Neural cell (in vitro differentiated cells): Measurements from ENCODE around the gene SLC43A1.

Experiments used
- EP300 ChIP-seq: fragments of 450-650 bp; conservative IDR thresholded peaks from 2 replicates; pipeline ENCODE4 v1.6.1; 2014; ENCODE audit warnings: antibody characterized with exemption, mild to moderate bottlenecking, moderate library complexity; ENCODE audit not compliant: poor library complexity, severe bottlenecking
- EZH2 ChIP-seq: fragments of 200-600, 300-800 bp; shearing (Covaris generic), sonication (generic); IDR thresholded peaks from 2 replicates; pipeline ENCODE4 v1.6.1; 2014; ENCODE audit warnings: antibody characterized with exemption, low read length, borderline replicate concordance, mild to moderate bottlenecking; ENCODE audit not compliant: insufficient read depth, poor library complexity, severe bottlenecking
- POLR2AphosphoS5 ChIP-seq: IDR thresholded peaks from 2 replicates; pipeline ENCODE4 v1.6.1; 2012
- RAD21 ChIP-seq: fragments of 450-650 bp; conservative IDR thresholded peaks from 2 replicates; pipeline ENCODE4 v1.6.1; 2014; ENCODE audit warnings: antibody characterized with exemption, mild to moderate bottlenecking, moderate library complexity
- SMC3 ChIP-seq: fragments of 450-650 bp; conservative IDR thresholded peaks from 2 replicates; pipeline ENCODE4 v1.6.1; 2014; ENCODE audit warnings: antibody characterized with exemption, mild to moderate bottlenecking, moderate library complexity; ENCODE audit not compliant: poor library complexity
- TF ChIP-seq, protein P1 (sequence below): fragments of 450-650 bp; IDR thresholded peaks from 2 replicates; pipeline ENCODE4 v1.5.1; 2014; ENCODE audit warnings: antibody characterized with exemption, mild to moderate bottlenecking, moderate library complexity; ENCODE audit not compliant: poor library complexity, severe bottlenecking

DNA sequence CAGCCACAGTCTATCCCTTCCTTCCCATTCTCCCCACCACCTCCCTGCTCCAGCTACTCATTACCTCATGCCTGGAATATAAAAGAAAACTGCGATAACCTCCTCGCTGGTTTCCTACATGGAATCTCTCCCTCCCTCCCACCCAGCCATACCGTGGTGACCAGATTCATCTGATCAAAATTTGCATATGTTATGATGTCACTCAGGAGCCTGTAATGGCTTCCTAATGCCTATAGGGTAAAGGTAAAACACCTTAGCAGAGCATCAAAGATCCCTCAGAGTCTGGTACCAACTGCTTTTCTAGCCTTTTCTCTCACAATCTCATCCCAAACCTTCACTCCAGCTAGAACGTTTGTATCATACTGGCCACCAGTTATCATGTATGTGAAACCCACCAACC lies 35.6 kb downstream of the SLC43A1 start:
- TF ChIP-seq, protein P1, sequence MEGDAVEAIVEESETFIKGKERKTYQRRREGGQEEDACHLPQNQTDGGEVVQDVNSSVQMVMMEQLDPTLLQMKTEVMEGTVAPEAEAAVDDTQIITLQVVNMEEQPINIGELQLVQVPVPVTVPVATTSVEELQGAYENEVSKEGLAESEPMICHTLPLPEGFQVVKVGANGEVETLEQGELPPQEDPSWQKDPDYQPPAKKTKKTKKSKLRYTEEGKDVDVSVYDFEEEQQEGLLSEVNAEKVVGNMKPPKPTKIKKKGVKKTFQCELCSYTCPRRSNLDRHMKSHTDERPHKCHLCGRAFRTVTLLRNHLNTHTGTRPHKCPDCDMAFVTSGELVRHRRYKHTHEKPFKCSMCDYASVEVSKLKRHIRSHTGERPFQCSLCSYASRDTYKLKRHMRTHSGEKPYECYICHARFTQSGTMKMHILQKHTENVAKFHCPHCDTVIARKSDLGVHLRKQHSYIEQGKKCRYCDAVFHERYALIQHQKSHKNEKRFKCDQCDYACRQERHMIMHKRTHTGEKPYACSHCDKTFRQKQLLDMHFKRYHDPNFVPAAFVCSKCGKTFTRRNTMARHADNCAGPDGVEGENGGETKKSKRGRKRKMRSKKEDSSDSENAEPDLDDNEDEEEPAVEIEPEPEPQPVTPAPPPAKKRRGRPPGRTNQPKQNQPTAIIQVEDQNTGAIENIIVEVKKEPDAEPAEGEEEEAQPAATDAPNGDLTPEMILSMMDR: no peak
- no peak for TF ChIP-seq POLR2AphosphoS5
- no peak for TF ChIP-seq SMC3
- no peak for TF ChIP-seq EZH2
- no peak for TF ChIP-seq EP300
- TF ChIP-seq RAD21: no peak
